ENCODE results near the gene PUM2. TPM values are rescaled to one million over a fixed set of nuclear protein-coding genes. Genes with fewer than 3 reads are reported as not detected.

Gene PUM2
- total and polyA plus RNA-seq, 2 of the 13 experiments (the other 11 are each of a cell fraction or from before 2014, with no cell fraction given) = 69.6 to 69.8 TPM

- TF ChIP-seq ZNF276 (CRISPR knock-in tag; IDR thresholded peaks at IDR 0.05; ENCODE audit: low read depth) = no peak
- no peak for TF ChIP-seq ZNF33B (CRISPR knock-in tag; IDR thresholded peaks at IDR 0.05)
- TF ChIP-seq TERF1 (CRISPR knock-in tag; IDR thresholded peaks at IDR 0.05) = no peak
- peak; percentile 69; the same call in 1 of the 2 replicates for TF ChIP-seq HDAC1 (CRISPR knock-in tag; IDR thresholded peaks at IDR 0.05)
- no peak for TF ChIP-seq ZNF703 (CRISPR knock-in tag; IDR thresholded peaks at IDR 0.05; ENCODE audit: borderline replicate concordance)
- no peak for TF ChIP-seq GTF2F1 (IDR thresholded peaks at IDR 0.05; ENCODE audit: low read length)
- TF ChIP-seq ZNF891 (CRISPR knock-in tag; IDR thresholded peaks at IDR 0.05) = peak; percentile 12; the same call in 1 of the 2 replicates
- TF ChIP-seq XBP1 (CRISPR knock-in tag; IDR thresholded peaks at IDR 0.05) = no peak
- no peak for TF ChIP-seq HOMEZ (CRISPR knock-in tag; IDR thresholded peaks at IDR 0.05; ENCODE audit: low read depth)
- TF ChIP-seq GFI1 (CRISPR knock-in tag; IDR thresholded peaks at IDR 0.05; ENCODE audit: borderline replicate concordance) = 0 out of 2 replicates have a peak, but pooled peaks have one; percentile 16
- TF ChIP-seq FOXC1 (CRISPR knock-in tag; IDR thresholded peaks at IDR 0.05; ENCODE audit: borderline replicate concordance) = peak; percentile 47; the same call in 1 of the 2 replicates
- peak; percentile 87 for TF ChIP-seq NR2C2 (CRISPR knock-in tag; IDR thresholded peaks at IDR 0.05; ENCODE audit: borderline replicate concordance)
- no peak for TF ChIP-seq NFKBIZ (CRISPR knock-in tag; IDR thresholded peaks at IDR 0.05)
- TF ChIP-seq RBAK (CRISPR knock-in tag; IDR thresholded peaks at IDR 0.05) = 0 out of 2 replicates have a peak, but pooled peaks have one; percentile 10
- no peak for TF ChIP-seq ZNF367 (CRISPR knock-in tag; IDR thresholded peaks at IDR 0.05; ENCODE audit: borderline replicate concordance)
- TF ChIP-seq ZNF552 (CRISPR knock-in tag; IDR thresholded peaks at IDR 0.05; ENCODE audit: borderline replicate concordance) = 0 out of 2 replicates have a peak, but pooled peaks have one; percentile 28
- TF ChIP-seq KAT2B (IDR thresholded peaks at IDR 0.05; ENCODE audit: borderline replicate concordance, low read depth, low read length) = no peak
- TF ChIP-seq ZNF281 (CRISPR knock-in tag; IDR thresholded peaks at IDR 0.05; ENCODE audit: borderline replicate concordance) = 0 out of 2 replicates have a peak, but pooled peaks have one; percentile 7
- peak; percentile 33; the same call in 1 of the 2 replicates for TF ChIP-seq THAP7 (CRISPR knock-in tag; IDR thresholded peaks at IDR 0.05)
- TF ChIP-seq ESRRA (CRISPR knock-in tag; IDR thresholded peaks at IDR 0.05; ENCODE audit: low read depth) = peak; percentile 69; the same call in 1 of the 2 replicates
These were observed 137.7 kb downstream of the PUM2 start (continued) for GRCh38 chr2:20212871-20213503.
